Stimulated activated naive CD8-positive, alpha-beta T cell treated with anti-CD3 and anti-CD28 coated beads, Interleukin-15, Interleukin-2, amounts not matched to agents 100 U/mL and 50 U/mL, for 24 hours (primary cell): ENCODE results near the gene RPP25L.

Source experiments
- ATAC-seq: fragments of 150-1000 bp; cut with Tn5 transposase; one replicate; pipeline ENCODE4 v1.10.0; 2021
- DNase-seq: peaks from one replicate; pipeline ENCODE4 v3.0.0; 2021

Gene RPP25L

DNA sequence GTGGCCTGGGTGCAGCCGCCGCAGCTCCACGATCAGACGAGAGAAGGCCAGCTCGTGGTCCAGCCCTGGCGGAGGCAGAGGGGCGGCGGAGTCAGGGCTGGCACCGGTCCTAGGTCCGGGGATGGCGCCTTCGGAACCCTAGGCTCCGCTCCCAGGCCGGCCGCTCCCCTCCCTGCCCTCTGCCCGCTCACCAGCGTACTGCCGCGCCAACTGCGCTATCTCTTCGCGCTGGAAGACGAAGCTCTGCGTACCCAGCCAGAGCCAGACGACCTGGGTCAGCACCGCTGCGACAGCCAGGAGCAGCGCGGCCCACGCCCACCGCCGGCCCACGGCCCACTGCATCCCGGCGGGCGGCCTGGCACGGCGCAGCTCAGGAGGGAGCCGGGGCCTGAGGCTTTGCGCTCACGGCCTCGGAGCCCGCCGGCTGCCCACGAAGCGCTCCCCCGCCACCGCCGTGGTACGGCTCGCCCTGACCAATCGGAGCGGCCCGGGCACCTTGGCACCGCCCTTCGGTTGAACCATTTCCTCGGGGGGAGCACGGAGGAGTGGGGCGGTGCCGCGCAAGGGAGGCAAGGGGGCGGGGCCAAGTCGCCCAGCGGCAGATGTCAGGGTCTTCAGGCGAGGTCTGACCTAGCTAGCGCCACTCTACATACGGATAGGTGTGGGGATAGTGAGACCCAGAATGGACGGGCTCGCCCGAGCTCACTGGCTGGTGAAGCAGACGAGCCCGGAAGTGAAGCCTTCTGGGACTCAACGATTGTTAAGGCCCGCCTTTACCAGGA lies 25.6 kb upstream of the RPP25L start, which contains the start of gene SIGMAR1:
TSS of gene SIGMAR1 (minus strand) at position 432 of the 782 bp plus-strand sequence. CDS start at position 342, 90 bp downstream.
- DNase-seq (peak; percentile 96), ATAC-seq (peak; percentile 92)

DNA sequence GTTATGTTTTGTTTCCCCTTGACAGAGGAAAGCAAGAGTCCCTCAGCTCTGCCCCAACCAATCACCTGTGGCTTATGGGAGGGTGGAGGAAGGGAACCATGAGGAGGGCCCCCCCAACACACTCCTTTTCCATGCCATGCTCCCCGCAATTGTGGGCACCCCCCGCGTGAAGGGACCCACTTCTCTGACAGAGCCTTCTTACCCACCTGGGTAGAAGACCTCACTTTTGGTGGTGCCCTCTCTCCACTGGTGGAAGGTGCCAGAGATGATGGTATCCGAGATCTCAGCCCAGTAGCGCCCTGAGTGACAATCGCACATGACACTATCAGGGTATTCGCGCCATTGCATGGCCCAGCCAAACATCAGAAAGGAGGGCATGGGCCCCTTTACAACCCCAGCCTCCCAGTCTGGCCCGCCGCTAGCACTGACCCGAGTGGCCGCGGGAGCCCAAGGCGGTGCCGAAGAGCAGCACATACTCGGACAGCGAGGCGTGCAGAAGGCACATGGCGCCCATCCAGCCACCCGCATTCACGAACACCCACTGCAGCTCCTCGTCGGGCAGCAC lies 25.0 kb upstream of the RPP25L start:
- ATAC-seq = no peak
- DNase-seq = peak; percentile 33

DNA sequence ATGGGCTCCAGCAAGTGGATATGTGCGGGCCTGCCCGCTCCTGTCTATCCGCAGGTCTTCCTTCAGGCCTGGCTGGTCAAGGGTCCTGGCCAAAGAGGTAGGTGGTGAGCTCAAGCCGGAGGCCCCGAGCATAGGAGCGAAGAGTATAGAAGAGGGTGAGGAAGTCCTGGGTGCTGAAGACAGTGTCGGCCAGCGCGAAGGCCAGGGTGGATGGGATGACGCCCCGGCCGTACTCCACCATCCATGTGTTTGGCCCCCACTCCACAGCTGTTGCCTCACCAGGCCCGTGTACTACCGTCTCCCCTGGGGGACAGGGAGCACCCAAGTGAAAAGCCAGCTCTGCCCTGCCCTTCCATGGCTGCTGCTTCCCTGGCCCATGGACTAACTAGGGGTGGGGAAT lies 23.7 kb upstream of the RPP25L start:
- DNase-seq (no peak), ATAC-seq (no peak)

DNA sequence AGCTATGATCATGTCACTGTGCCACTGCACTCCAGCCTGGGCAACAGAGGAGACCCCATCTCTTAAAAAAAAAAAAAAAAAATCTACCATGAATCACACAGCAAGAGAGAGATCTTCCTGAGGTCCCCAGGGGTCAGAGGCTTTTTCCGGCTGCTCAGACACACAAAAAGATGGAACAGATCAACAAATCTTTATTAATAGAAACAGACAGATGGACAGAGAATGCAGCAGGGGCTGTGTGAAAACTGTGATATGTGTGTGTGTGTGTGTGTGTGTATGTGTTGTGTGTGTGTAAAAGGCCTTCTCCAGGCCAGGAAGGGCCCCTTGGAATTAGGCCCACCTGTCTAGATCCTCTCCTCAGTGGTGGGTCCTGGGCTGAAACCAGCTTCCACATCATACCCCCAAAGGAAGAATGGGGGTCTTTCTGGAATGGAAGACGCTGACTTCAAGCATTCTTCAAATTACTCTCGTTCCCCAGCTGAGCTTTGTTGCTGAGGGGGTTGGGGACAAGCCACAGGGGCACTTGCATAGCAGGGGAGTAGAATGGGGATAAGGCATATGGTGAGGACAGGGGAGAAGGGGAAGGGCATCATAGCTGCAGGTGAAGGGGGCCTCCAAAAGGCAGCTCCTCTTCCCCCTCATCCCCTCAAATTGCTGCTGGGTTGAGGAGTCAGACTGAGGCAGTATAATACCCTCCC lies 22.8 kb upstream of the RPP25L start:
- ATAC-seq (no peak), DNase-seq (no peak)

DNA sequence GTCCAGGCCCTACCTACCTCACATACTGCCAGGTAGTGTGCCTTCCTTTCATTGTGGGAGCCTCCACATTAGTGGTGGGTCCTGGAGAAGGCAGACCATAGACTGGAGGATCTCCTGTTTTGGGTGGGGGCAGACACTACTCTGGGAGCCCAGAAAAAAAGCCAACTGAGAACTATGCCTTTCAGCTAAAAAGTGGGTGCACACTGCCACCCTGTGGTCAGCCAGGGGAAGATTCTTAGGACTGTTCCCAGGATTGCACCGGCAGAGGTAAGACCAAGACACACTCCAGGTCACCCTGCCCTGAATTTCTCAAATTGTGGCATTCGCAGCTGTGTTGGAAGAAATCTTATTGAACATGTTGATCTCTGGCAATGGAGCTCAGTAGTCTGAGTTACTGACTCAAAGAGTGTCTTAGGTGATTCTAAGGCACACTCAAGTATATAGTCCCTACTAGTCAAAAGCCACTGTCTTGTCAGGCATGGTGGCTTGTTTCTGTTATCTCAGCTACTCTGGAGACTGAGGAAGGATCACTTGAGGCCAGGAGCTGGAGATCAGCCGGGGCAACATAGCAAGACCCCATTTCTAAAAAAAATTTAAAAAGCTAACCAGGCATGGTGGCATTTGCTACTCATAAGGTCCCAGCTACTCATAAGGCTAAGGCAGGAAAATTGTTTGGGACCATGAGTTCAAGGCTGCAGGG lies 22.1 kb upstream of the RPP25L start:
- ATAC-seq (no peak), DNase-seq (peak; percentile 81)

DNA sequence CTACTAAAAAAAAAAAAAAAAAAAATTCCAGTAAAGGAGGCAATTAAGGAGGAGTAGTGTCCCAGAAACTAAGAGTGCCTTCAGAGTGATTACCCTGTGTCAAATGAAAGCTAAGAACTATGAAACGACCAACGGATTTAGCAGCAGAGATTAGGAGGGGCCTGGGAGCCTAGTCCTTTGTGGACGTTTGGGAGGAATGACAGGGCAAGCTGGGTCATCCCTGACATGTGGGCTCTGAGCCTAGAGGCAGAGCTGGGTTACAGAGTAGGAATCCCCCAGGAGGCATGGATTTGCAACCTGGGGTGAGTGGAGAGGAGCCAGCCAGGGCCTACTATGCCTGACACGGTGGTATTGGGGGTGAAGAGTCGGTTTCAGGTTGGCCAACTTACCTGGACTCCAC lies 21.3 kb upstream of the RPP25L start:
- DNase-seq (no peak), ATAC-seq (no peak)

DNA sequence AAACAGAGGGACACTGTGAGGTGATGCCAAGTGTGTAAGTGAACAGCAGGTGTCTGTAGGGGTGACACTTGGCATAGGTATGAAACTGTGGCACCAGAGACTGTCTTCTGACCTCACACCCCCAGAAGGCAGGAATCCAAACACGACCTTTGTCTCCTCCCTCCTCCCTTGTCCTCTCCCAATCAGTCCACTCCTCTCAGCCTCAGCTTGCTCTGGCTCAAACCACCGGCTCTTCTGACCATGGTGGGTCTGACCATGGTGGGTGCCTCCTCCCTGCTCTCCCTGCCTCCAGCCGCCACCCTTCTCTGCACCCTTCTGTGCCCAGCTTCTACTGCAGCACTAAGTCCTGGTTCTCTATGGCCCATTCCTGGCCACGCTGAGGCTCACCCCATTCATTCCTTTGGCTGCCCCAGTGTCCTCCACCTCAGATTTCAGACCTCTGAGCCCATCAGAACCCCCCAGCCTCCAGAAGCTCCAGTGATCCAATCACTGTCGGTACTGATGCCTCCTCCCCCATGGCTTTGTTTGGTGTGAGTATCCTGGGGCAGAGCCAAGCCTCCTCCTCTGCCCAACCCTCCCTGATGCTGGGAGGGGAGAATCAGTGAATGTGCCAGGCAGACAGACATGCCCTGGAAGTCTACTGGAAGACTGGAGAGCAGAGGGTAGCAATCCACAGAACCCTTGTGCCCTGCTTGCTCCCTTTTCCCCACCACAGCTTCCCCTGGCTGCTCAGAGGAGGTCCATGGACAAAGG lies 18.7 kb upstream of the RPP25L start:
- ATAC-seq = no peak
- no peak for DNase-seq

DNA sequence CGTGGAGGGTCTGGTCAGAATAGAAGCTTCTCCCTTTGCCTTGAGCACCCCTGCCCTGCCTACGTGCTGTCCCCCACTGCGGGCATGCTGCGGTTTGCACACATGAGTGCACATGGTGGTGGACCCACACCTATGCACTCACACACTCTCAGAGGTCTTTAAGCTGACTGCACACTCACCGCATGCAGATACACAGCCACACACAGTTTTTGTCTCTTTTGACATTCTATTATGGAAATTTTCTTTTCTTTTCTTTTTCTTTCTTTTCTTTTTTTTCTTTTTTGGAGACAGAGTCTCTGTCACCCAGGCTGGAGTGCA lies 17.6 kb upstream of the RPP25L start:
- DNase-seq = no peak
- no peak for ATAC-seq

DNA sequence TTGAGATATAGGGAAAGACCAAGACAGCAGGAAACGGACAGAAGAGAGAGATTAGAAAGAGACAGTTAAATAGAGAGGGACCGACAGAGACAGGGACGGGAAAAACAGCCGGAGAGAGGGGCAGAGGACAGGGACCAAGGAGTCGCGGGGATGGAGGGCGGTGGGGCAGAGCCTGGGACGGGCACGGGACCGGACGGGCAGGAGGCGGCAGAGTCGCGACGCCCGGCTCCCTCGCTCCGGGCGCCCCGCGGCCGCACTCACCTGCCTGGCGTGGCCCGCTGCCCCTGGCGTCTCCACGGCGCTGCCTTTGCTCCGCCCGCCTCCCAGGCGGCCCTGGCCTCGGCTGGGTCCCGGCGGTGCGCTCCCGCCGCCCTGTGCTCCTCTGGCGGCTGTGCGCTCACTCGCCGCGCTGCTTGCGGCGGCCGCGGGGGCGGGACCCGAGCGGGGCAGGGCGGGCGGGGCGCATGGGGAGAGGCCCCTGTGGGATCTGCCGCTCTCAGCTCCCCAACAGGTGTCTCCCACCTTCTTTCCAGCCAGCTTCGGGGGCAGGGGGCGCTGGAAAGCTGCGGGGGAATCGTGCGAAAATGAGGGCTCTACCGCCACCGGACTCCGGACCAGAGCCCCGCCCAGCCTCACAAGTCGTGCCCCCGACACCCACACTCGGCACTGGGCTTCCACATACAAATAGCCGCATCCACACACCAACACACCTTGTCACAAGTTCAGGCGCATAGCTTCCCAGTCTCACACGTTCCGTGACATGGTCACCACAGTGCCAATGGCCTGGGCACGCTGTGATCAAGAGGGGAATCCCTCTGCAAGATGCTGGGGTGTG lies 17.0 kb upstream of the RPP25L start, which contains the start of gene ARID3C:
TSS of gene ARID3C (minus strand) at position 411 of the 835 bp plus-strand sequence. CDS start 1,052 bp downstream, outside the sequence.
- DNase-seq = peak; percentile 55

DNA sequence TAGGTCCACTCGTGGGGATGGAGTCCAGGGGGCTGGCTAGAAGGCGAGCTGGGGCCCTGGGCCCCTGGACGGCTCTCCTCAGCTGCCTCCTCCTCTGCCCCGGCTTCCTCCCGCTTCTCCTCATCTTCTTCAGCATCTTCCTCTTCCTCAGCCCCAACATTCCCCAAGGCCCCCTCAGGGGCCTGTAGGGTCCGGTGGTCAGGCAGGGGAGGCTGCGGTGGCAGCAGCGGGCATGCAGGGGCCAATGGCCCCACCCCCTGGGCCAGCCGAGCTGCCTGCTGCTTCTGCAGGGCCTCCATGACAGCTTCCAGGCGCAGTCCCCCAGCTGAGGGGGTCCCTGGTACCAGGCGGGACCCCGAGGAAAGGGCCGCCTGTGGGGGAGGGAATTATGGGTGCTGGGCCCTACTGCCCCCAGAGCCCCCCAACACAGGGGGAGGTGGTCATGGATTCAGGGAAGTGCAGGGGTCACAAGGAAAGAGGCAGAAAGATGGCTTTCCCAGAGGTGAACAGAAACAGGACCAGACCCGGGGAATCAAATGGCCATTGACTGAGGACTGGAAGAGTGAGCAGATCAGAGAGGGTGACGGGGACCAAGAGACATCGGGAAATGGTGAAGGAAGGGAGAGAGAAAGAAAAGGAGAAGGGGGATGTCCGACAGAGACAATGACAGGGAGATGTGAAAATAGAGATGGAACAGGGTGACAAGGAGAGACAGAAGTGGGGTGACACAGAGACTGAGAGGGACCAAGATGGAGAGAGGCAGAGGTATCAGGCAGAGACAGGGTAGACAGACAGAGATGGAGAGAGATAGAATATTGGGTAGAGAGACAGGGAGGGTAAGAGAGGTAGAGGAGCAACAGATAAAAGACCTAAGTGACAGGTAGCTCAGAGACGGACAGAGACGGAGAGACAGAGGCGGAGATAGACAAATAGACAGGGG lies 16.1 kb upstream of the RPP25L start:
- no peak for ATAC-seq
- no peak for DNase-seq

More for the DNA sequence above, 17.0 kb upstream of the RPP25L start, which contains the start of gene ARID3C:
- peak; percentile 72 for ATAC-seq

DNA sequence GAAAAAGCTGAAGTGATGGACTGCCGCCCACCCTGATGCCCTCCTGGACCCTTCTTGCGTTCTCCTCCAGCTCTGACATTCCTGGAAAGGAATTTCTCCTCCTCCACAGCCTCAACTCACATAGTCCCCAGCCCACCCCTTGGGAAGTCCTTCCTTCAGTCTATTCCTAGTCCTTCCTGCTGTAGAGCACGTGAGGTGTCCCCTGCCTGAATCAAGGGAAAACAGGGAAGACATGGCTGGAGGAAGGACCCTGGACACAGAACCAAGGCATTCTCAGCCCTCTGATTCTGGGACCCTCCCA lies 13.2 kb upstream of the RPP25L start:
- ATAC-seq (no peak), DNase-seq (no peak)

DNA sequence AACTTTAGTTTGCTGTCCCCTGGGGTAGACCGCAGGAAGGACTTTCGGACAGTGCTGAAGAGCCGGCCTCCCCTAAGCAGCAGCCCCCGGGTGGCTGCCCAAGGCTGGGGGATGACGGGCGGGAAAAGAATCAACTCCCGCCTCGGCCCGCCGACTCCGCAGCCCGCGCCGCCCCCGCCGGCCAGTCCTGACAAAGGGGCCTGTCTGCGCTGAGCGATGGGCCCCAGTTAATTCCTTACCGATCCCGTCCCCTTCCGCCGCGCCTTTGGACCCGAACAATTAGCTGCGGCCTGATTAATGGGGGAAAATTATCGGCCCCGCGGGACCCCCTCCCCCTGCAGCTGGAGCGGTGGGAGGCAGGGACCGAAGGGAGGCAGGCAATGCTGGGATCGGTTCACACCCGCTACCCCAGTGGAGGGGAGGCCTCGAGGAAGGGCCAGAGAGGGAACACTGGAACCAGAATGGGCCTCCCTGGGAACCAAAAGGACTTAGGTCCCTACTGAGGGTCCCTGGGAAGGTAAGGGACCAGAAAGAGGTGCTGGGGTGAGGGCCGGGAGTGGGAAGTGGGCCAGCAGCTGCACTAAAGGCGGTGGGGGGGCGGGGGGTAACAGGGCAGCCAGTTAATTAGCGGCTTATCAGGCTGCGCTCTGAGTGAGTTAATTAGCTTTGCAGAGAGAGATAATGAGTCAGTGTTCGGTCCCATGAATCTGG lies 12.7 kb upstream of the RPP25L start:
- ATAC-seq (no peak), DNase-seq (no peak)

DNA sequence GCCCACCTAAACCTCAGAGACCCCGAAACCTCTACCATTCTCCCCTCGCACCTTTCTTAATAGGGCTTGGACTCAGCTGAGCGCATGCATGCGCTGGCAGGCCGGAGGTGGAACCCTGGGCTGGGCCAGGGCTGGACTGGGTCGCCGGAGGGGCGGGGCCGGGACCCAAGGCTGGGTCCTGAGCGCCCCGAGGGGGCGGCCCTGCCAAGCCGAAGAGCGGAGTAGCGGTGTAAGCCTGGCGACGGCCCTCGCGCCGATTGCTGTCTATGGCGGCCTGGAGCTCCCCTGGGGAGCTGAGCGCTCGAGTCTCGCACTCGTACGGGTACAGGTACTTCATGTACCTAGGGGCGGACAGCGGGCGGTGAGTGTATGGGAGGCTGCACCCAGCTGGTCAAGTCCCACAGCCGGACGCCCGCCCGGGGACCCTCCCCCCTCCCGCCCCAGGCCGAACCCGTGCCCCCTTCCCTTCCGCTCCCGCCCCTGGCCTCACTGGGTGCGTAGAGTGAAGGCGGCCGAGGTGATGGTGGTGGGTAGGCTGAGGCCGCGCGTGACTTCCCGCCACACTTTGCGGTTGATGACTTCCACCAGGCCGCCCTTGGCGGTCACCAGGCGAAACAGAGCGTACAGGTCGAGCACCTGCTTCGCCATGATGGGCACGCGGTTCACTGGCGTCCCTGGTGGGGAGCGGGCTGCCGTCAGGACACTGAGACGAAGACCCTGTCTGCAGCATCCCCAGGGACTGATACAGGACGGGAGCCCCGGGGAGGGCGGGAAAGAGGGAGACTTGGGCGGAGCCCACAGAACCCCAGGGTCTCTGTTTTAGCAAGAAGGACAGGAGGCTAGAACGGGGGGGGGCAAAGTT lies 11.7 kb upstream of the RPP25L start:
- ATAC-seq (no peak), DNase-seq (peak; percentile 18)

DNA sequence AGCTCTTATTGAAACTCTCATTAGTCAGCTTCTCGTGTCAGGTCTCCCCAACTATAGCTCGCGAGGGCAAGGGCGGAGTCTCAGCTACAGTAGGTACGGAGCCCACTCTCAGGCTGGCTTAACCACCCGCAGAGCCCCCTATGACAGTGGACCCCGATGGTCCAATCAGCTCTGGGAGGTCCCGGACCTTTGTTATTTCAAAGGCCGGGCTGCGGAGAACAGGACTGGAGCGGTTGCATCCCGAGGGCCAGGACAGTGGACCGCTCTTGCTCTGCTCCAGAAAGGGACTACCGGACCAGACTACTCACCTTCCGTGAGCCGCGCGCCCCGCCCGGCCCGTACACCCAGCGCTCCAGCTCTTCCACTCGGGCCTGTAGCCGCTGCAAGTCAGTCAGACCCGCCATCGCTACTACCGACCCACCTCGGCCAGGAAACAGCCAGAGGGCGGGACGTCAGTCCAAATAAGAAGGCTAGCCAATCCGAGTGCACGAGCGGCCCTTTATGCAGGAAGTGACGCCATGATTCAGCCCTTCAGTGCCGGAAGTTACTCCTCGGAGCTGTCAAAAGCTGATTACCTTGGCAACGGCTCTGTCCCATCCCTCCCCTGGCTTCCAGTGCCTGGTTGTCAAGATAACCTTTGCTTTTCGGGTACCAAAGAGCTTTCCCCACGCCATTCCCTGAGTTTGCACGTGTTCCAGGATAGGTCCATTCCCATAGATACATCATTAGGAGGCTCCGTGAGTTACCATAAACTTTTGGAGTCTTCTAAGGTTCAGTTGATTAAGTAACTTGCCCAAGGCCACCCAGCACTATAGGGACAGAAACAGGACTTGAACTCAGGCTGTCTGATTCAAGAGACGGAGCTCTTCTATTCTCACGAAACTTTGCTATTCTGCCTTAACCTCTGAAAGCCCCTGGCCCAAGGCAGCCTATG lies 8.4 kb upstream of the RPP25L start, which contains the start of gene DCTN3:
TSS of gene DCTN3 (minus strand) at position 435 of the 934 bp plus-strand sequence. CDS start at position 404, 31 bp downstream.
- ATAC-seq (peak; percentile 98), DNase-seq (peak; percentile 89)

DNA sequence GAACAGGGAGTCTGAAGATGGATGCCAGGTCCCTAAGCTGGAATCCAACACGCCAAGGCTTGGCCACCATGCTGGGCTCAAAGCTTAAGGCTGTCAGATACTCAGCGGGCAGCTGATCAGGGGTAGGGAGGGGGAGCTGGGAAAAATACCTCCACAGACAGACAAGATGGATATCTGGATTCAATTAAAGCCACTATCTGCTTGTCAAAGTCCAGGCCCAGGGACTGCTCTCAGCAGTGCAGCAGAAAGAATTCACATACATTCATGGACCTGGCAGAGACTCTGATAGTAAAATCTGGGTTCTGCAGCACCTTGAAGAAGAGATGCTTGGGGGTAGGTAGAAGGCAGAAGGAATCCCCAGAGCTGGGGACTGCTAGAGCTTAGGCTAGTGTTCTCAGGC lies 3.2 kb upstream of the RPP25L start:
- ATAC-seq (no peak), DNase-seq (no peak)

DNA sequence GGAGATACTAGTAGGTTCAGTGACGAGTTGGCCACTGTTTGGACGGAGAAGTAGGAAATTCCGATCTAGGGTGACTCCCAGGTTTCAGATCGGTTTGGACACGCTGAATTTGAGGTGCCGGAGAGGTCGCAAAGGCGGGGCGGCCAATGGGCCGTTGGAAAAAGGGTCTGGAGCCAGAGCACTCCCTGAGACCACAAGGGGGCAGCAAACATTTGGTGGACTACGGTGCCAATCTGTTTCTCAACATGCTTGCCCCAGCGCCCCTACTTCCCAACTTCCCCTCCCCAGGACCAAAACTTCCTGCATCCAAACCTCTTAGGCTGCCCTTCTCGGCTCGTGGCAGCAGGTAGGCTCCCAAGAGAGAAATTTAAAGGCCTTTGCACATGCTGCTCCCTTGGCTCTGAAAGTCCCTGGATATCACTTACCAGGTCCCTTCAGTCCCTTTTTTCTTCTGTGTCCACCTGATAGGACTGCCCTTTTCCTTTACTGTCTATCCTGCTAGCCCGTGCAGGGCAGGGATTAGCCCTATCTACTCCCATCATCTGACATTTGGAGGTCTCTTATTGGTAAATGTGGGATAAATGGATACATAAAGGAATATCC lies 992 bp upstream of the RPP25L start:
- DNase-seq = peak; percentile 83

More for the DNA sequence above, 992 bp upstream of the RPP25L start:
- peak; percentile 44 for ATAC-seq
